Esophagus muscularis mucosa (tissue), 3 donors: ENCODE measurements around the gene MAVS.

ENCODE experiments used
- CTCF ChIP-seq, 3 experiments: fragments of 200-600 bp in 2 of 3; fragments of 450-650 bp in 1 of 3; sonication (generic) in 2 of 3; IDR thresholded peaks; one replicate each; pipeline ENCODE4 v1.5.1; 2017 to 2019; ENCODE audit warnings: antibody characterized with exemption in 3 of 3, mild to moderate bottlenecking in 2 of 3, moderate library complexity in 1 of 3
- POLR2A ChIP-seq: fragments of 450-650 bp; IDR thresholded peaks from one replicate; pipeline ENCODE4 v1.6.1; 2017; ENCODE audit warnings: antibody characterized with exemption, moderate library complexity, mild to moderate bottlenecking, low read depth
- POLR2AphosphoS5 ChIP-seq, 2 donors: sonication (generic); formaldehyde crosslinking; IDR thresholded peaks; one replicate each; pipeline ENCODE4 v1.6.1; 2017; ENCODE audit warnings: antibody characterized with exemption in 2 of 2

- TF ChIP-seq POLR2AphosphoS5 (IDR thresholded peaks at IDR 0.05) = no peak
- no peak for TF ChIP-seq POLR2A
- TF ChIP-seq CTCF (IDR thresholded peaks at IDR 0.05) = no peak
These were observed 78.6 kb downstream of the MAVS start for GRCh38 chr20:3925113-3925695.
